ENCODE measurements around the gene FAM234B. TPM values are rescaled to one million over a fixed set of nuclear protein-coding genes. Genes with fewer than 3 reads are reported as not detected.

Gene FAM234B
- total and polyA plus RNA-seq, 2 of the 8 experiments (the other 6 are each of a cell fraction or from before 2014, with no cell fraction given) = 12.5 to 29.1 TPM

- H3K27ac ChIP-seq (ENCODE audit: low read depth, low read length) = no peak overlapping the region
- no peak overlapping the region for H4K91ac ChIP-seq (replicated peaks; ENCODE audit: insufficient read length, low read length)
- H2BK12ac ChIP-seq (ENCODE audit: low read depth, low read length) = no peak overlapping the region
- ChIA-PET CTCF (ENCODE audit: partially characterized antibody) (interaction anchor here (0.6 to 2.2 kb wide), 7 partner anchors 11 to 171 kb away, joined by 3 to 7 read pairs (median 3); no protein-coding TSS in a partner anchor), POLR2A (ENCODE audit: partially characterized antibody) (no interaction called here)
- H4K8ac ChIP-seq (ENCODE audit: extremely low read depth, insufficient read depth, low read length) = no peak overlapping the region
- H3K9me3 ChIP-seq (ENCODE audit: insufficient read depth in 2 of 2, low read depth in 1 of 2, low read length in 1 of 2) = no peaks in the 10 kb centered on the region
- H3K9ac ChIP-seq (replicated peaks in 1 of 4; ENCODE audit: extremely low read depth in 1 of 4, low read depth in 3 of 4, low read length in 3 of 4) = no peak overlapping the region
- no peak overlapping the region for H3K4ac ChIP-seq (replicated peaks; ENCODE audit: insufficient read length, low read depth, low read length)
- DNase-seq (ENCODE audit: low read depth in 1 of 2, low spot score in 2 of 2) (no peak), FAIRE-seq (no peak)
- WGBS, 2 experiments (ENCODE audit: extremely low coverage in 1 of 2, insufficient coverage in 1 of 2, insufficient read length in 1 of 2, insufficient replicate concordance in 2 of 2, low coverage in 1 of 2, low lambda C conversion rate in 2 of 2, missing lambda C conversion rate in 1 of 2) = 88% methylated on average over 5 of the region's 5 CpGs; no CpG with 5 or more reads in 1 of the 2 experiments
- H3K79me2 ChIP-seq (ENCODE audit: control insufficient read depth in 1 of 2, insufficient read depth in 2 of 2, low read length in 2 of 2) = no peaks in the 10 kb centered on the region
- no peak overlapping the region for H3K14ac ChIP-seq (ENCODE audit: insufficient read length)
- H3K4me3 ChIP-seq (ENCODE audit: extremely low read depth in 1 of 4, insufficient read depth in 2 of 4, low read depth in 3 of 4, low read length in 4 of 4) = no peak overlapping the region
- no peaks in the 10 kb centered on the region for H3K36me3 ChIP-seq (ENCODE audit: control insufficient read depth in 2 of 4, insufficient read depth in 4 of 4, low read length in 3 of 4)
- H3K23me2 ChIP-seq (ENCODE audit: low read depth, low read length) = peaks cover 5% of the 10 kb centered on the region
- H3K27me3 ChIP-seq (replicated peaks in 1 of 4; ENCODE audit: control insufficient read depth in 3 of 4, extremely low read depth in 1 of 4, insufficient read depth in 3 of 4, low read length in 3 of 4) = no peaks in the 10 kb centered on the region
- no peak overlapping the region for H2AFZ ChIP-seq (ENCODE audit: low read length)
- H3K79me1 ChIP-seq (ENCODE audit: low read depth, low read length) = no peaks in the 10 kb centered on the region
- H4K20me1 ChIP-seq (replicated peaks in 1 of 2; ENCODE audit: control insufficient read depth in 1 of 2, insufficient read depth in 2 of 2, low read length in 2 of 2) = no peaks in the 10 kb centered on the region
- H4K5ac ChIP-seq (ENCODE audit: insufficient read length, low read depth, low read length) = no peak overlapping the region
- no peak overlapping the region for H2BK20ac ChIP-seq (ENCODE audit: low read length)
- H3K4me1 ChIP-seq (replicated peaks in 1 of 4; ENCODE audit: control insufficient read depth in 3 of 4, insufficient read depth in 4 of 4, low read length in 3 of 4) = peaks cover 0 to 2% (median 0%) of the 10 kb centered on the region in 4 experiments; a peak in 1 of 7 replicates
- H2AK5ac ChIP-seq (ENCODE audit: low read depth, low read length) = no peak overlapping the region
- no peak overlapping the region for H2BK120ac ChIP-seq (replicated peaks; ENCODE audit: low read depth, low read length)
- no peak overlapping the region for H2BK15ac ChIP-seq (ENCODE audit: low read length)
- H3K23ac ChIP-seq (ENCODE audit: insufficient read length) = no peak overlapping the region
- no peak overlapping the region for H3K18ac ChIP-seq (ENCODE audit: extremely low read depth, low read length)
- no peak overlapping the region for H3K56ac ChIP-seq (replicated peaks; ENCODE audit: insufficient read length, low read depth, low read length)
- no peak overlapping the region for H3K4me2 ChIP-seq (ENCODE audit: insufficient read depth in 1 of 2, low read depth in 2 of 2, low read length in 2 of 2)
- no peak overlapping the region for H2BK5ac ChIP-seq (ENCODE audit: low read depth, low read length)
- TF ChIP-seq NRF1 (IDR thresholded peaks at IDR 0.05; ENCODE audit: low read depth, low read length) = no peak
- no peak for TF ChIP-seq SP1 (IDR thresholded peaks at IDR 0.05; ENCODE audit: low read depth, low read length)
- no peak for TF ChIP-seq HDAC2 (IDR thresholded peaks at IDR 0.05; ENCODE audit: borderline replicate concordance in 1 of 2, low read depth in 2 of 2, low read length in 2 of 2)
Observed at GRCh38 chr12:13039328-13039956, 4.7 kb upstream of the FAM234B start.
